Endothelial cell of umbilical vein (primary cell): ENCODE measurements around the gene ID2.

ENCODE experiments used
- CTCF ChIP-seq, 2 donors: IDR thresholded peaks; 1 replicate in 1 of 2; 2 replicates in 1 of 2; pipeline ENCODE4 v1.5.1; 2011; ENCODE audit warnings: low read length in 2 of 2, mild to moderate bottlenecking in 2 of 2, moderate library complexity in 2 of 2, control low read depth in 1 of 2, inconsistent platforms in 1 of 2, low read depth in 1 of 2; ENCODE audit not compliant: insufficient read depth in 1 of 2; ENCODE audit errors: extremely low read depth in 1 of 2
- EZH2 ChIP-seq: IDR thresholded peaks from 2 replicates; pipeline ENCODE4 v1.6.1; 2012; ENCODE audit warnings: borderline replicate concordance, low read depth, mild to moderate bottlenecking, moderate library complexity, low read length, inconsistent platforms; ENCODE audit not compliant: severe bottlenecking
- FOS ChIP-seq: IDR thresholded peaks from 2 replicates; pipeline ENCODE4 v1.6.1; 2011; ENCODE audit warnings: mild to moderate bottlenecking, low read length, moderate library complexity, borderline replicate concordance; ENCODE audit not compliant: insufficient read depth
- GATA2 ChIP-seq: IDR thresholded peaks from 2 replicates; pipeline ENCODE4 v1.7.0; 2011; ENCODE audit warnings: low read depth, mild to moderate bottlenecking, moderate library complexity, mixed read lengths, low read length; ENCODE audit not compliant: insufficient read length, insufficient read depth
- JUN ChIP-seq: IDR thresholded peaks from 2 replicates; pipeline ENCODE4 v1.6.1; 2011; ENCODE audit warnings: borderline replicate concordance, low read depth; ENCODE audit not compliant: insufficient read length, insufficient read depth
- MAX ChIP-seq: IDR thresholded peaks from 2 replicates; pipeline ENCODE4 v1.6.1; 2011; ENCODE audit not compliant: insufficient read depth, insufficient read length
- MYC ChIP-seq: IDR thresholded peaks from one replicate; pipeline ENCODE4 v1.6.1; 2011; ENCODE audit warnings: mild to moderate bottlenecking, low read depth, low read length
- POLR2A ChIP-seq: IDR thresholded peaks from 2 replicates; pipeline ENCODE4 v1.6.1; 2012; ENCODE audit warnings: low read depth, mild to moderate bottlenecking, control low read depth, low read length
- POLR2AphosphoS5 ChIP-seq: IDR thresholded peaks from 2 replicates; pipeline ENCODE4 v1.6.1; 2012; ENCODE audit warnings: low read depth, mild to moderate bottlenecking, control low read depth, low read length, moderate library complexity; ENCODE audit not compliant: insufficient read depth

- TF ChIP-seq CTCF (IDR thresholded peaks at IDR 0.05; ENCODE audit: extremely low read depth in 1 of 2, insufficient read depth in 1 of 2, low read depth in 1 of 2, low read length in 2 of 2), result no peak
- TF ChIP-seq JUN, result no peak
- TF ChIP-seq POLR2AphosphoS5, result no peak
- TF ChIP-seq POLR2A, result no peak
- no peak for TF ChIP-seq MAX
- TF ChIP-seq EZH2, result no peak
- TF ChIP-seq MYC, result no peak
- no peak for TF ChIP-seq GATA2
- no peak for TF ChIP-seq FOS
These were observed 38.9 kb downstream of the ID2 start for GRCh38 chr2:8720741-8721140.
